Stimulated activated CD8-positive, alpha-beta memory T cell treated with anti-CD3 and anti-CD28 coated beads, Interleukin-15, amount 100 ng/mL, for 4 hours (primary cell): ENCODE data around the gene CENPB.

Experiments
- DNase-seq, 2 donors: peaks; one replicate each; pipeline ENCODE4 v3.0.0-alpha.2; 2020; ENCODE audit warnings: low read depth in 2 of 2

Gene CENPB

GRCh38 chr20:3788685-3789155, 2.2 kb upstream of the CENPB start:
- DNase-seq, result no peak

GRCh38 chr20:3787324-3788014, 929 bp upstream of the CENPB start:
- no peak for DNase-seq

- DNase-seq, result no peak
These were observed 435 bp downstream of the CENPB start for GRCh38 chr20:3786126-3786484.

DNA sequence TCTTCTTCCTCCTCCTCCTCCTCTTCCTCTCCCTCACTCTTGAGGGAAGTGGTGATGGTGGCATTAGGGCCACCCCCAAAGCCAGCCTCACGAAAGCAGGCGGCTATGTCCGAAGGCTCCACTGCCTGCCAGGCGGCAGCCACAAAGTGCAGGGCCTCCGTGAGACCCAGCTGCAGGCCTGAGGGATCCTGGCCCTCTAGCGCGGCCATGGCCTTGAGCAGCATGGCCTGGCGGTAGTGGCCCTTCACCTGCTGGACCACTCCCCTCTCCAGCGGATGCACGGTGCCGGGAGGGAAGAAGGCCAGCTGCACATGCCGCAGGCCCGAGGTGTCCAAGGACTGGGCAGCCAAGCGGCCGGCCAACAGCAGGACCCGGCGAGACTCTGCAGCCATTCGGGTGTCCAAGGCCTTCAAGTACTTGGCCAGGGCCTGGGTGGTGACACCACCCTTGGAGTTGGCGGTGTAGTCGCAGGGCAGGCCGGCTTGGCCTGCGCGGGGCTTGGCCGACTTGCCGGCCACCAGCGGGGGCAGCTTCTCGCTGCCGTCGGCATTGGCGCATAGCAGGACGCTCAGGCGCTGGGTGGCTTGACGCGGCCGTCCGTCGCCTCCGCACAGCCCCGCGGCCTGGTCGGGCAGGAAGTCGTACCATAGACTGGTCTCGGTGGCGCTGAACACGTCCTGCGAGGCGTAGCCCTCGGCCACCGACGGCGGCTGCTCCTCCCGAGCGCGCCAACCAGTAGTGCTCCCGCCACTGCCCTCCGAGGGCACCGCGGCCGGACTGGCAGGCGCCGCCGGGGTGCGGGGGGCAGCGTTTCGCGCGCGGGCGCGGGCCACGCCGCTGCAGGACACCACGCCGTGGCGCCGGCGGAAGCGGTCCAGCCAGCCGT, 1.1 kb downstream of the CENPB start:
- no peak for DNase-seq

DNA sequence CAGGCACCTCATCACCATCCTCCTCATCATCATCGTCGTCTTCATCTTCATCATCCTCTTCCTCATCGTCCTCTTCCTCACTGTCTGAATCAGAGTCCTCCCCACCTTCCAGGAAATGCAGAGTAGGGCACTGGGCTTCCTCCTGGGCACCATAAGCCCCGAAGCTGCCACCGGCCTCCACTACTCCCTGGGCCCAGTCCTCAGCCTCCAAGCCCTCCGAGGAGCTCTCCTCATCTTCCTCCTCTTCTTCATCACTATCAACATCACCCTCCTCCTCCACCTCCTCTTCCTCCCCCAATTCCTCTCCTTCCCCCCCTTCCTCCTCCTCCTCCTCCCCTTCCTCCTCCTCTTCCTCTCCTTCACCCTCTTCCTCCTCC, 1.7 kb downstream of the CENPB start:
- no peak for DNase-seq

DNA sequence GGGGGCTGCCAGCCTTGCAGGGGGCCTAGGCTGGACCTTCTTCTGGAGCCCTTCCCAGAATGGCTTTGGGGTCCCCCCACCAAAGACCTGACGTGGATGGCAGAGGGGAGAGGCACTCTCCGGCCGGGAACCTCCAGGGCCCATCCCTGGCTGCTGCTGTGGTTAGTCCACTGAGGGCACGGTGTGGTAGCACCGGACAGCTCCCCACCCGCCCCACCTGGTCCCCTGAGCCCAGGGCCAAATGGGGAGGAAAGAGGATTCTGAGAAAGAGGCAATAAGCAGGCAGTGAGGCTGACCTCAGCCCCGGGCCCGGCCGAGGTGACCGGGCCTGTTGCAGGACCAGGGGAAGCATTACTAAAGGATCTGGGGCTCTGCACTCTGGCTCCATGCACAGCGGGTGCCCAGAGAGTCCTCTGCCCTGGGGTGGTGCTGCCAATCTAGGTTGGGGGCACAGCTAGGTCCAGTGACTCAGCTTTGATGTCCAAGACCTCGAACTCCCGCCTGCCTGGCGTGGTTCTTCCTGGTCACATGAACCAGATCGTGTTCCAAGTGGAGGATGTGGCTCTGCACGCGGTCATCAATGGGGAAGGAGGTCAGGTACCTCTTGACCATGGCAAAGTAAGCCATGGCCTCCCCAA, 2.2 kb downstream of the CENPB start:
- DNase-seq, result no peak

GRCh38 chr20:3783511-3784195, 2.9 kb downstream of the CENPB start:
- no peak for DNase-seq

GRCh38 chr20:3783068-3783489, 3.5 kb downstream of the CENPB start:
- no peak for DNase-seq

- no peak for DNase-seq
These were observed 3.9 kb downstream of the CENPB start for GRCh38 chr20:3782597-3782996.

DNA sequence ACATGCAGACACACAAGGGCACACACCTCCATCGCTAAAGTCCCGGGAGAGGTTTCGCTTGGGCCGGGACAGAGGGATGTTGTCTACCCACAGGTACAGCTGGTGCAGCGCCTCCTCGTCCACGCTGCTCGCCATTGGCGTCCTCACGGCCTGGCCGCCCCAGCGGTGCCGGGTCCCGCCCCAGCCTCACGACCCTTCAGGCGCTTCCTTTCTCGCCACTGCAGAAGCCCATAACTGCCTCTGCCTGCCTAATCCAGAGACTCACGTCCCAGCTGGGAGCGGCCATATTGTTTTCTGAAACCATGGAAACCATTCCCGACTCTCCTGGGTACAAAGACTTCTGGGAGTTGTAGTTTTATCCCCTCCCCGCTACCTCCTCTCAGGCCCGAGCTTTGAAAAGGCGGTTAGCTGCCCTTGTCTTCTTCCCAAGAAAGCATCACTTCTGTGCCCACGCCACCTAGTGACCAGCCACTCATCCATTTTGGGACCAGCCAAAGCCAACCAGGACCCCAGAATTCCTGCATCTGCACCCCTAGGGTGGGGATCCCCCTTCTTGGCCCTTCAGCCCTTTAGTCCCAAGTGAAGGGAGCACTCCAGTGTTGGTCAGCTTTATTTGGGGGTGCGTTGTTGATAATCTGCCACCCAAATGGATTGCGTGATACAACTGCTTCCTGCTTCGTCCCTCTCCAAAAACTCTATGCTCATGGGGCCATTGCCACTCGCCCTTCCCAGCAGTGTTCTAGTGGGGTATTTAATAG, 5.2 kb downstream of the CENPB start, which contains the start of gene SPEF1:
SPEF1 (minus strand) TSS at position 296 of the 758 bp plus-strand sequence; CDS start at position 135, 161 bp downstream.
- DNase-seq, result no peak

DNA sequence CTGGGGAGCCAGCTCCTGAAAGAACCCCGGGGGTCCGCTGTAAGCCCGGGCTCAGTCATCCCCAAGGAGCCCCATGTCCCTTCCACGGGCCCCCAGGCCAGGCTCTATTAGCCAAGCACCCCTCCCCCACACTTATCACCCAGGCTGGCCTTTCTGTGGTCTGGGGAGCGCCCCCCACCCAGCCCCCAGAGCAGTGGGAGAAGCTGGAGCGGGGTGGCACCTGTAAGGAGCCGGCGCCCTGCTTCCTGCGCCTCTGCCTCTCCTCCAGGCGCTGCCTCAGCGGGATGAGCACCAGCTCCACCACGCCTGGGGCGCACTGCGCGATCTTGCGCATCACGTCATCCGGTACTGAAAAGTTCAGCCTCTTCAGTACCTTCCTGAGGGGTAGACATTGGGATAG, 7.6 kb downstream of the CENPB start:
- no peak for DNase-seq

- DNase-seq, result no peak
These were observed 8.6 kb downstream of the CENPB start for GRCh38 chr20:3777716-3778629.

GRCh38 chr20:3777381-3777715, 9.2 kb downstream of the CENPB start:
- DNase-seq, result no peak

DNA sequence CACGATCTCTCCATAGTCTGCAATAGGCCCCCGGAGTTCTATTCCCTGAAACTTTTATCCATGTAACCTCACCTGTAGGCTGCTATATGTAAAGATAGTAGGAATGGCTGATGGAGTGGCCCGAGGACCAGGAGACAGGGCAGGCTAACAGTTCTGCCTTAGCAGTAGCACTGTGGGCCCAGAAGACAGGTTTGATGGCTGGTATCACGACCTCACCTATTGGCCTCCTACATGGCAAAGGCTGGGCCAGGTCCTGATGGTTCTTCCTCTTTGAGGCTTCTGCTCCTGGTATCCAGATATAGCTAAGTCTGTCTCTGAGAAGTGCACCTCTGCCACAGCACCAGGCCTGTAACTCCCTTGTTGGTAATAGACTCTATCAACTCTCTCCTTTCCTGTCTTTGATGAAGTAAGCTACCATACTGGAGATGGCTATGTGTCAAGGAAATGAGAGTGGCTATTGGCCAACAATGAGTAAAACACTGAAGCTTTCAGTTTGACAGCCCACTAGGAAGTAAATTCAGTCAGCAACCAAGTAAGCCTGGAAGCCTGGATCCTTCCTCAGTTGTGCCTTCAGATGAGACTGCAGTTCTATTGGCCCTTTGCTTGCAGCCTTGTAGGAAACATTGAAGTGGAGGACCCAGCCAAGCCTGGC, 11.0 kb downstream of the CENPB start:
- DNase-seq, result no peak

DNA sequence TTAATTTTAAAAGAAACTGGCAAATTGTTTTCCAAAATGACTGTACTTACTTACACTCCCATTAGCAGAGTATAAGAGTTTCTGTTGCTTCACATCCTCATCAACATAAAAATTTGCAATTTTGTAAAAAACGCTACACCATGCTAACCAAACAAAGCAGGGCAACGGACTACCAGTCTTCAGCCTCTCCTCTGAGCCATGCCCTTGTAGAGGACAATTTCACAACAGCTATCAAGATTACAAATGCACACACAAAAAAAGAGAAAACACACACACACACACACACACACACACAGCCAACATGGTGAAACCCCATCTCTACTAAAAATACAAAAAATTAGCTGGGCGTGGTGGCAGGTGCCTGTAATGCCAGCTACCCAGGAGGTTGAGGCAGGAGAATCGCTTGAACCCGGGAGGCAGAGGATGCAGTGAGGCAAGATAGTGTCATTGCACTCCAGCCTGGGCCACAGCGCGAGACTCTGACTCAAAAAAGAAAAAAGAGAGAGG, 14.9 kb downstream of the CENPB start:
- no peak for DNase-seq

- DNase-seq, result peak; percentile 68 to 73
These were observed 18.0 kb downstream of the CENPB start for GRCh38 chr20:3768342-3769130.

GRCh38 chr20:3767427-3768341, 18.9 kb downstream of the CENPB start, which contains the start of gene ADISSP:
Gene ADISSP (minus strand): TSS chr20:3767753. CDS start chr20:3760100, 7,653 bp downstream.
- DNase-seq, result peak; percentile 92 to 95

DNA sequence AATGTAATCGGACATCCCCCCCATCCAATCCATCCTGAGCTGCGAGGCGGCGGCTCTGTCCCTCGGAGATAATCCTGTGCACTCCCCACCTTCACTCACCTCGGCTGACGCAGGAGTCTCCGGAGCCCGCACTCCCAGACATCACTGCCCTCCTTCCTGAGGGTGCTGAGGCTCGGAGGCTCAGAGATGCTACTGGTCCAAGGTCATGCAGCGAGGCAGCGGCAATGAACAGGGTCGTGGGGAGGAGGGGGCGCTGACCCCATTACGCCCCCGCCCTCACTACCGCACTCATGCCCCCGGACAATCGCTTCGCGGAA, 19.5 kb downstream of the CENPB start:
- no peak for DNase-seq
